Measurements from ENCODE around the gene TCL1A. TPM values are rescaled to one million over a fixed set of nuclear protein-coding genes. Genes with fewer than 3 reads are reported as not detected.

Gene TCL1A
- total RNA-seq, 2 experiments from 2014 or later: not detected

GRCh38 chr14:95725685-95726336 is 11.9 kb upstream of the TCL1A start:
- Mint-ChIP-seq H3K27me3 (peaks cover 79% of the 10 kb centered on the region), H3K27ac (no peak overlapping the region), H3K36me3 (ENCODE audit: low read depth) (no peaks in the 10 kb centered on the region), H3K9me3 (peaks cover 7% of the 10 kb centered on the region), H3K4me3 (no peak overlapping the region), H3K4me1 (ENCODE audit: low read depth) (no peaks in the 10 kb centered on the region)
- peaks cover 13 to 14% of the 10 kb centered on the region in 2 experiments for H3K27me3 ChIP-seq (ENCODE audit: control insufficient read depth in 1 of 2, insufficient read depth in 2 of 2, low read length in 2 of 2)
- H3K4me1 ChIP-seq (ENCODE audit: insufficient read depth, low read length): no peaks in the 10 kb centered on the region
- DNase-seq (peak in 1 of 14 experiments; percentile 5), ATAC-seq (ENCODE audit: poor library complexity) (no peak)
- intact Hi-C loops (cut with DNase I, micrococcal nuclease): no loop called here
- H3K9me3 ChIP-seq (ENCODE audit: control insufficient read depth in 1 of 2, insufficient read depth in 1 of 2, low read length in 2 of 2): peaks cover 4 to 14% of the 10 kb centered on the region in 2 experiments
- TF ChIP-seq CTCF (IDR thresholded peaks at IDR 0.05): no peak
- POLR2A ChIA-PET: no interaction called here
- H3K36me3 ChIP-seq (ENCODE audit: insufficient read depth, low read length): no peaks in the 10 kb centered on the region
- H3K27ac ChIP-seq (ENCODE audit: low read depth in 1 of 2, low read length in 2 of 2): no peak overlapping the region
- H3K4me3 ChIP-seq (ENCODE audit: low read length): no peak overlapping the region
- CTCF ChIA-PET: no interaction called here

DNA sequence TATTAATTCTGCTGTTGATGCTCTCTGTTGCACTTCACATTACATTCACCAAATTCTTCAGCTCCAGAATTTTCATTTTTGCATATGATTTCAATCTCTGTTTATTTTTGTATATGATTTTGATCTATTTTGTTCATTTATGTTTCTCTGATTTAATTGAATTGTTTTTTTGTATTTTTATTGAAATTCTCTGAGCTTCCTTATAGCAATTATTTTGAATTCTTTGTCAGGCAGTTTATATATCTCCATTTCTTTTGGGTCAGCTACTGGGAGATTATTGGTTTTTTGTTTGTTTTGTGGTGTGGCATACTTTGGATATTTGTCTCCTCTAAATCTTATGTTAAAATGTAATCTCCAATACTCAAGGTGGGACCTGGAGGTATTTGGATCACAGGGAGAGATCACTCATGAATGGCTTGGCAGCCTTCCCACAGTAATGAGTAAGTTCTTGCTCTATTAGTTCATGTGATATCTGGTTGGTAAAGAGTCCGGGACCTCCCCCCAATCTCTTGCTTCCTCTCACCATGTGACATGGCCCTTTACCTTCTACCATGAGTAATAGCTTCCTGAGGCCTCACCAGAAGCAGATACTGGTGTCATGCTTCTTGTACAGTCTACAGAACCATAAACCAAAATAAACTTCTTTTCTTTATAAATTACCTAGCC is 8.7 kb upstream of the TCL1A start:
- no peaks in the 10 kb centered on the region for H3K36me3 Mint-ChIP-seq (ENCODE audit: low read depth)
- H3K9me3 ChIP-seq (ENCODE audit: control insufficient read depth in 1 of 2, insufficient read depth in 1 of 2, low read length in 2 of 2): peaks cover 4 to 14% of the 10 kb centered on the region in 2 experiments
- no peaks in the 10 kb centered on the region for H3K4me1 Mint-ChIP-seq (ENCODE audit: low read depth)
- POLR2A ChIA-PET: no interaction called here
- H3K4me1 ChIP-seq (ENCODE audit: insufficient read depth, low read length): no peaks in the 10 kb centered on the region
- H3K4me3 Mint-ChIP-seq: no peak overlapping the region
- intact Hi-C loops (cut with DNase I, micrococcal nuclease): no loop called here
- ATAC-seq (ENCODE audit: poor library complexity): no peak
- CTCF ChIA-PET: no interaction called here
- H3K27me3 Mint-ChIP-seq: peaks cover 61% of the 10 kb centered on the region
- TF ChIP-seq CTCF (IDR thresholded peaks at IDR 0.05): no peak
- no peak for DNase-seq
- H3K9me3 Mint-ChIP-seq: peaks cover 7% of the 10 kb centered on the region
- H3K27ac ChIP-seq (ENCODE audit: low read depth in 1 of 2, low read length in 2 of 2): no peak overlapping the region
- no peak overlapping the region for H3K4me3 ChIP-seq (ENCODE audit: low read length)
- peaks cover 0 to 11% of the 10 kb centered on the region in 2 experiments for H3K27me3 ChIP-seq (ENCODE audit: control insufficient read depth in 1 of 2, insufficient read depth in 2 of 2, low read length in 2 of 2)
- no peaks in the 10 kb centered on the region for H3K36me3 ChIP-seq (ENCODE audit: insufficient read depth, low read length)
- H3K27ac Mint-ChIP-seq: no peak overlapping the region

GRCh38 chr14:95712398-95712797 is 1.5 kb downstream of the TCL1A start:
- H3K27ac Mint-ChIP-seq: no peak overlapping the region
- H3K4me1 ChIP-seq (ENCODE audit: insufficient read depth, low read length): no peaks in the 10 kb centered on the region

More at GRCh38 chr14:95712398-95712797, 1.5 kb downstream of the TCL1A start:
- Mint-ChIP-seq H3K4me1 (ENCODE audit: low read depth) (no peaks in the 10 kb centered on the region), H3K4me3 (no peak overlapping the region), H3K27me3 (peaks cover 59% of the 10 kb centered on the region), H3K36me3 (ENCODE audit: low read depth) (no peaks in the 10 kb centered on the region), H3K9me3 (no peaks in the 10 kb centered on the region)
- H3K36me3 ChIP-seq (ENCODE audit: insufficient read depth, low read length): no peaks in the 10 kb centered on the region
- ATAC-seq (ENCODE audit: poor library complexity) (no peak), DNase-seq (no peak)
- intact Hi-C loops (cut with DNase I, micrococcal nuclease): no loop called here
- no peak for TF ChIP-seq CTCF (IDR thresholded peaks at IDR 0.05)
- ChIA-PET CTCF (no interaction called here), POLR2A (no interaction called here)
- peaks cover 14 to 17% of the 10 kb centered on the region in 2 experiments for H3K27me3 ChIP-seq (ENCODE audit: control insufficient read depth in 1 of 2, insufficient read depth in 2 of 2, low read length in 2 of 2)
- H3K27ac ChIP-seq (ENCODE audit: low read depth in 1 of 2, low read length in 2 of 2): no peak overlapping the region
- H3K9me3 ChIP-seq (ENCODE audit: control insufficient read depth in 1 of 2, insufficient read depth in 1 of 2, low read length in 2 of 2): peaks cover 0 to 13% of the 10 kb centered on the region in 2 experiments
- H3K4me3 ChIP-seq (ENCODE audit: low read length): no peak overlapping the region

All from CD4-positive, alpha-beta T cell (primary cell).